GM19467 (cell line): ENCODE data around the gene SANBR.

ENCODE experiments used
- ATAC-seq: cut with Tn5 transposase; IDR thresholded peaks from one replicate; pipeline ENCODE4 v1.9.1; 2021; ENCODE audit warnings: mild to moderate bottlenecking, moderate library complexity; ENCODE audit not compliant: unreplicated experiment

SANBR gene

GRCh38 chr2:61089797-61090196 is 24.1 kb downstream of the SANBR start:
- no peak for ATAC-seq

- ATAC-seq: no peak
Measured at GRCh38 chr2:61090386-61090921, 24.8 kb downstream of the SANBR start.

GRCh38 chr2:61091485-61091884 is 25.8 kb downstream of the SANBR start:
- no peak for ATAC-seq

- no peak for ATAC-seq
Measured at GRCh38 chr2:61096438-61096837, 30.8 kb downstream of the SANBR start.

- ATAC-seq: no peak
Measured at GRCh38 chr2:61100801-61101200, 35.1 kb downstream of the SANBR start.

- ATAC-seq: no peak
Measured at GRCh38 chr2:61109291-61109690, 43.6 kb downstream of the SANBR start.

- no peak for ATAC-seq
Measured at GRCh38 chr2:61111708-61112107, 46.0 kb downstream of the SANBR start.

GRCh38 chr2:61114147-61114546 is 48.5 kb downstream of the SANBR start:
- no peak for ATAC-seq
